Measurements from ENCODE around the gene AUTS2. TPM values are rescaled to one million over a fixed set of nuclear protein-coding genes. Genes with fewer than 3 reads are reported as not detected.
"Not testable (repeated sequence)": the region's sequence is repeated elsewhere in the genome, so short reads cannot be mapped to it uniquely, and the experiment has no call there.

The AUTS2 gene
- total RNA-seq, 2 experiments from 2014 or later: 15.2 to 16.3 TPM

DNA sequence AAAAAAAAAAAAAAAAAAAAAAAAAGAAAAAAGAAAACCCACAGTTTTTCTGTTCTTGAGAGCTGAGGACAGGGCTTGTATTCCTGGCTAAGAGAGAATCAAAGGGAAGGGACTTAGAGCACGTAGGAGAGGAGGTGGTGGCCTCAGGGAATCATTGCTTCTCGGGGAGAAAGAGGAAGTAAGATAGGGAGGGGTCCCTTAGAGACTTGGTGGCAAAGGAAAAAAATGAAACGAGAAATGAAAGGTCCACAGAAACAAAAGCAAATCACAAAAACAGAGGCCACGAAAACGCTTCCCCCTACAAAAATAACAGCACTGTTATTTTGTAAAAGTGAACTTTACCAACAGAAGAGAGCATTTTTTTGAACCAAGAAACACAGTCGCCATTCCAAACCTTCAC is 1210.6 kb downstream of the AUTS2 start:
- H3K4me1 Mint-ChIP-seq (ENCODE audit: low read depth): no peaks in the 10 kb centered on the region
- no peak for ATAC-seq
- ChIA-PET CTCF (no interaction called here), POLR2A (no interaction called here)
- no peak overlapping the region for H3K27ac Mint-ChIP-seq
- no peak overlapping the region for H3K4me3 Mint-ChIP-seq
- DNase-seq: no peak
- H3K27me3 Mint-ChIP-seq (ENCODE audit: low read depth): peaks cover 2% of the 10 kb centered on the region
- no peaks in the 10 kb centered on the region for H3K9me3 Mint-ChIP-seq (ENCODE audit: insufficient read depth)
- no peaks in the 10 kb centered on the region for H3K36me3 Mint-ChIP-seq (ENCODE audit: low read depth)

- ChIA-PET POLR2A (no interaction called here), CTCF (no interaction called here)
- Mint-ChIP-seq H3K27me3 (ENCODE audit: low read depth) (peaks cover 2% of the 10 kb centered on the region), H3K27ac (no peak overlapping the region), H3K4me3 (no peak overlapping the region), H3K9me3 (ENCODE audit: insufficient read depth) (no peaks in the 10 kb centered on the region), H3K36me3 (ENCODE audit: low read depth) (no peaks in the 10 kb centered on the region), H3K4me1 (ENCODE audit: low read depth) (no peaks in the 10 kb centered on the region)
- ATAC-seq (no peak), DNase-seq (no peak)
Observed at GRCh38 chr7:70810558-70811139, 1212.4 kb downstream of the AUTS2 start.

DNA sequence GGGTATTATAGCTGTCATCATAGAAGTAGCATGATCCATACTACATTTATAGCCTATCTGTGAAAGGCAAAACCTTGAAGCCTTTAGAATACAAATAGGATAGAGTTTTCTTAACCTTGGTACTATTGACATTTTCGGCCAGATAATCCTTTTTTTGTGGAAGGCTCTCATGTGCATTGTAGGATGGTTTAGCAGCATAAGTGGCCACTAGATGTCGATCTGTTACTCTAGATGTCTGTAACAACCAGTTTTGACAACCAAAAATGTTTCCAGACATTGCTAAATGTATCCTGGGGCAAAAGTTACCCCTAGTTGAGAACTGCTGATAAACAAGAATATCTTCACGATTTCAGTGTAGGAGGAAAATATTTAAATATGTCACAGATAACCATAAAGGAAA is 1214.2 kb downstream of the AUTS2 start:
- CTCF ChIA-PET: no interaction called here
- Mint-ChIP-seq H3K4me3 (no peak overlapping the region), H3K36me3 (ENCODE audit: low read depth) (no peaks in the 10 kb centered on the region), H3K27me3 (ENCODE audit: low read depth) (peaks cover 2% of the 10 kb centered on the region), H3K9me3 (ENCODE audit: insufficient read depth) (no peaks in the 10 kb centered on the region), H3K4me1 (ENCODE audit: low read depth) (no peaks in the 10 kb centered on the region), H3K27ac (no peak overlapping the region)
- ATAC-seq (no peak), DNase-seq (no peak)
- POLR2A ChIA-PET: no interaction called here

DNA sequence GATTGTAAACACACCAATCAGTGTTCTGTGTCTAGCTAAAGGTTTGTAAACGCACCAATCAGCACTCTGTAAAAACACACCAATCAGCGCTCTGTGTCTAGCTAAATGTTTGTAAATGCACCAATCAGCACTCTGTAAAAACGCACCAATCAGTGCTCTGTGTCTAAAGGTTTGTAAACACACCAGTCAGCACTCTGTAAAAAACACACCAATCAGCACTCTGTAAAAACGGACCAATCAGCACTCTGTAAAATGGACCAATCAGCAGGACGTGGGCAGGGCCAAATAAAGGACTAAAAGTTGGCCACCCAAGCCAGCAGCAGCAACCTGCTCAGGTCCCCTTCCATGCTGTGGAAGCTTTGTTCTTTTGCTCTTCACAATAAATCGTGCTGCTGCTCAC is 1224.2 kb downstream of the AUTS2 start:
- POLR2A ChIA-PET; ATAC-seq; H3K36me3 Mint-ChIP-seq (ENCODE audit: low read depth); H3K4me3 Mint-ChIP-seq; DNase-seq; H3K4me1 Mint-ChIP-seq (ENCODE audit: low read depth); CTCF ChIA-PET; H3K27me3 Mint-ChIP-seq (ENCODE audit: low read depth); H3K27ac Mint-ChIP-seq: not testable (repeated sequence)
- H3K9me3 Mint-ChIP-seq (ENCODE audit: insufficient read depth): peaks cover 13% of the 10 kb centered on the region

DNA sequence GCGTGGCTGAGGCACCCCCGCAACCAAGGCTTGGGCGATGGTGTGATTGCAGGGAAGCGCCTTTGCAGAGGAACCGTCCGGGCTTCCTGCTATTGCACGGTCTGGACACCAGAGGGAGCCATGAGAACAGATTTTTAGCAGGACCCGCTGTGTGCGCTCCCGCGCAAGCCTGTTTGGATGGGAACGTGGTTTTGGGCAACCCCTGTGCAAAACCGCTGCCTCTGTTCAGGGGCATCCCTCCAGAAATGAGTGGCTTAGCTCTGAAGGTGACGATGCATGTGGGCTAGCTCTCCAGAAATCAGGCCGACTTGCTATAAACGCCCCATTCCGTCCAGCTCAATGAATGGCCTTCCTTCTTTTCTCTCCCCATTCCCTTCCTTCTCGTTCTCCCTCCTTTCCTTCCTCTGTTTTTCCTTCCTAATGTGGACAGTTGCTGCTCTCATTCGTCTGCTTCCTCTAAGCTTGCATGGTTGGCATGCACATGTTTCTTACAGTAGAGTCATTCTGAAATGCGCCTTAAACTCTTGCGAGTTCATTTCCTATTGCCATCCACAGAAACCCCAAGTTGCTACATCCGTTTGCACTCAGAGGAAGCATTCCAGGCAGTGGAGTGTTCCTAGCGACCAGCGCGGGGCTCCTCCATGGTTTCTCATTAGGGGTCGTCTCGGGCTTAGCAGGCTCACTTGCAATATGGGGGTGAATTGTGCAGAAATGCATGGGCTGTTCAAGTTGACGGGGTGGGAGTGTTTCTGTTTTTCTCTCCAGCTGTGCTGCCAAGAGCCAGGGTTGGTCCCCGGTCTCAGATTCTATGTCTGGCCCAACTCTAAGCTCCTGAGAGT is 1231.2 kb downstream of the AUTS2 start:
- Mint-ChIP-seq H3K27ac (no peak overlapping the region), H3K4me3 (no peak overlapping the region), H3K36me3 (ENCODE audit: low read depth) (no peaks in the 10 kb centered on the region), H3K27me3 (ENCODE audit: low read depth) (peaks cover 6% of the 10 kb centered on the region), H3K9me3 (ENCODE audit: insufficient read depth) (no peaks in the 10 kb centered on the region), H3K4me1 (ENCODE audit: low read depth) (peaks cover 9% of the 10 kb centered on the region)
- DNase-seq: peak; percentile 68
- ATAC-seq: peak; percentile 49
- POLR2A ChIA-PET: no interaction called here
- CTCF ChIA-PET: interaction anchor here (1.0 to 2.5 kb wide), 5 partner anchors 25 to 907 kb away, joined by 3 to 8 read pairs (median 5); no protein-coding TSS in a partner anchor

DNA sequence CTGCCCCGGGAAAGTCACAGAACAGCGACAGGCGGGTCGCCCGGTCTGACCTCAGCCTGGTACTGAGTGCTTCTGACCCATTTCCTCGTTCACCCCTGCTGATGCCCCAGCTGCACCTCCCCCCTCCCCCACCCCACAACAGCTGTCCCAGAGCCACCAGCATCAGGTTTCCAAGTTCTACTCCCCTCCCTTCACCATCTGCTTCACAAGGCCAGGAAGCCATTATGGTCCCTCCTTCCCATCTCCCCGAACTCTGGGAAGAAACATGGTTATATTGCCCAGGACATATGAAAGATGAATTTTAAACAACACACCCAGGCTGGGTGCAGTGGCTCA is 1231.8 kb downstream of the AUTS2 start:
- ChIA-PET POLR2A (no interaction called here), CTCF (interaction anchor here (1.0 to 2.5 kb wide), 4 partner anchors 24 to 903 kb away, joined by 3 to 8 read pairs (median 4); no protein-coding TSS in a partner anchor)
- Mint-ChIP-seq H3K27ac (no peak overlapping the region), H3K4me1 (ENCODE audit: low read depth) (peaks cover 9% of the 10 kb centered on the region), H3K9me3 (ENCODE audit: insufficient read depth) (no peaks in the 10 kb centered on the region), H3K4me3 (no peak overlapping the region), H3K27me3 (ENCODE audit: low read depth) (peaks cover 6% of the 10 kb centered on the region), H3K36me3 (ENCODE audit: low read depth) (no peaks in the 10 kb centered on the region)
- DNase-seq (no peak), ATAC-seq (no peak)

DNA sequence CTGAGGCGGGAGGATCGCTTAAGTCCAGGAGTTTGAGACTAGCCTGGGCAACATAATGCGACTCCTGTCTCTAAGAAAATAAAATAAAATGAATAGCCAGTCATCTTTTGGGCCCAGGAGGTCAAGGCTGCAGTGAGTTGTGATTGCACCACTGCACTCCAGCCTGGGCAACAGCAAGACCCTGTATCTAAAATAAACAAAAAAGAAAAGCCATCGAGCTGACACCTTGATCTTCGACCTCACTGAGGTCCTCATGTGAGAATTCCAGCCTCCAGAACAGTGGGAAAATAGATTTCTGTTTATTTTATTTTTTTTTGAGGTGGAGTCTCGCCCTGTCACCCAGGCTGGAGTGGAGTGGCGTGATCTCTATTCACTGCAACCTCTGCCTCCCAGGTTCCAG is 1232.2 kb downstream of the AUTS2 start:
- ChIA-PET POLR2A (no interaction called here), CTCF (interaction anchor here (1.0 to 2.5 kb wide), 2 partner anchors 24 to 903 kb away, joined by 3 to 8 read pairs; no protein-coding TSS in a partner anchor)
- Mint-ChIP-seq H3K27ac (no peak overlapping the region), H3K4me1 (ENCODE audit: low read depth) (peaks cover 9% of the 10 kb centered on the region), H3K4me3 (no peak overlapping the region), H3K9me3 (ENCODE audit: insufficient read depth) (no peaks in the 10 kb centered on the region), H3K36me3 (ENCODE audit: low read depth) (no peaks in the 10 kb centered on the region), H3K27me3 (ENCODE audit: low read depth) (peaks cover 6% of the 10 kb centered on the region)
- ATAC-seq (no peak), DNase-seq (no peak)

DNA sequence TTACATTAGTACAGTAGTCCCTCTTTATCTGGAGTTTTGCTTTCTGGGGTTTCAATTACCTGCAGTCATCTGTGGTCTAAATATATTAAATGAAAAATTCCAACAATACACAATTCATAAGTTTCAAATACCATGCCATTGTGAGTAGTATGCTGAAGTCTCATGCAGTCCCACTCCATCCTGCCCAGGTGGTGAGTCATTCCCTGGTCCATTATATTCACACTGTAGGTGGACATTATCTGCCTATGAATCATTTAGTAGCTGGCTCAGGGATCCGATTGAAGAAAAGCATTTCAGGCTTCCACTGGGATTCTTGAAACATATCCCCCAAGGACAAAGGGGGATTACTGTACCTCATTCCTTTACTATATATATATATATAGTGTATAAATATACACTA is 1235.5 kb downstream of the AUTS2 start:
- Mint-ChIP-seq H3K36me3 (ENCODE audit: low read depth) (no peaks in the 10 kb centered on the region), H3K4me1 (ENCODE audit: low read depth) (peaks cover 9% of the 10 kb centered on the region), H3K9me3 (ENCODE audit: insufficient read depth) (no peaks in the 10 kb centered on the region), H3K27me3 (ENCODE audit: low read depth) (peaks cover 6% of the 10 kb centered on the region), H3K4me3 (no peak overlapping the region), H3K27ac (no peak overlapping the region)
- ChIA-PET POLR2A (no interaction called here), CTCF (no interaction called here)
- DNase-seq (no peak), ATAC-seq (no peak)

- Mint-ChIP-seq H3K27ac (no peak overlapping the region), H3K27me3 (ENCODE audit: low read depth) (peaks cover 4% of the 10 kb centered on the region), H3K9me3 (ENCODE audit: insufficient read depth) (no peaks in the 10 kb centered on the region), H3K4me1 (ENCODE audit: low read depth) (peaks cover 4% of the 10 kb centered on the region), H3K36me3 (ENCODE audit: low read depth) (no peaks in the 10 kb centered on the region), H3K4me3 (no peak overlapping the region)
- POLR2A ChIA-PET: no interaction called here
- CTCF ChIA-PET: no interaction called here
- no peak for DNase-seq
- no peak for ATAC-seq
Observed at GRCh38 chr7:70834424-70834823, 1236.1 kb downstream of the AUTS2 start.

DNA sequence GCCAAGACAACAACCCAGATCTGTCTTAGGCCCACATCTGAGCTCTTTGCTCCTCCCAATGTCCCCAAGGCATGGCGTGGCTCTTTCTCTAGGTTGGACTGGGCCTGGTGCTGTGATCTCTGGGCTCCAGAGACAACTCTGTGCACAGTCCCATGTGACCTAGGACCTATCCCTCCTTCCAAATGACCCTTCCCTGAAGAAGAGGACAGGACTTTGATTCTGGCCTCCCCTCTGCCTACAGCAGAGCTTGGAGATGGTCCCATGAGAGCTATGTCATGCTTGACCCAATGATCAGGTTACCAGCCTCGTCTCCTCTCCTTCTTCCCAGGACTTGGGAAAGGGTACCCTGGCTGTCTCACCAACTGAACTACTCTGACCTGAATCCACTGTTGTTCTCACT is 1237.4 kb downstream of the AUTS2 start:
- no peaks in the 10 kb centered on the region for H3K9me3 Mint-ChIP-seq (ENCODE audit: insufficient read depth)
- H3K36me3 Mint-ChIP-seq (ENCODE audit: low read depth): no peaks in the 10 kb centered on the region
- ChIA-PET CTCF (no interaction called here), POLR2A (no interaction called here)
- DNase-seq (no peak), ATAC-seq (no peak)
- no peak overlapping the region for H3K27ac Mint-ChIP-seq
- no peak overlapping the region for H3K4me3 Mint-ChIP-seq
- no peaks in the 10 kb centered on the region for H3K27me3 Mint-ChIP-seq (ENCODE audit: low read depth)
- H3K4me1 Mint-ChIP-seq (ENCODE audit: low read depth): no peaks in the 10 kb centered on the region

GRCh38 chr7:70836279-70836678 is 1238.0 kb downstream of the AUTS2 start:
- ChIA-PET CTCF (no interaction called here), POLR2A (no interaction called here)
- H3K27ac Mint-ChIP-seq: no peak overlapping the region
- H3K4me1 Mint-ChIP-seq (ENCODE audit: low read depth): no peaks in the 10 kb centered on the region
- ATAC-seq (no peak), DNase-seq (no peak)
- H3K4me3 Mint-ChIP-seq: no peak overlapping the region
- peaks cover 1% of the 10 kb centered on the region for H3K9me3 Mint-ChIP-seq (ENCODE audit: insufficient read depth)
- H3K27me3 Mint-ChIP-seq (ENCODE audit: low read depth): no peaks in the 10 kb centered on the region
- H3K36me3 Mint-ChIP-seq (ENCODE audit: low read depth): no peaks in the 10 kb centered on the region

GRCh38 chr7:70836946-70837345 is 1238.7 kb downstream of the AUTS2 start:
- Mint-ChIP-seq H3K36me3 (ENCODE audit: low read depth) (no peaks in the 10 kb centered on the region), H3K4me1 (ENCODE audit: low read depth) (no peaks in the 10 kb centered on the region), H3K9me3 (ENCODE audit: insufficient read depth) (peaks cover 5% of the 10 kb centered on the region), H3K4me3 (no peak overlapping the region), H3K27me3 (ENCODE audit: low read depth) (no peaks in the 10 kb centered on the region), H3K27ac (no peak overlapping the region)
- ChIA-PET CTCF (no interaction called here), POLR2A (no interaction called here)
- ATAC-seq (no peak), DNase-seq (no peak)

DNA sequence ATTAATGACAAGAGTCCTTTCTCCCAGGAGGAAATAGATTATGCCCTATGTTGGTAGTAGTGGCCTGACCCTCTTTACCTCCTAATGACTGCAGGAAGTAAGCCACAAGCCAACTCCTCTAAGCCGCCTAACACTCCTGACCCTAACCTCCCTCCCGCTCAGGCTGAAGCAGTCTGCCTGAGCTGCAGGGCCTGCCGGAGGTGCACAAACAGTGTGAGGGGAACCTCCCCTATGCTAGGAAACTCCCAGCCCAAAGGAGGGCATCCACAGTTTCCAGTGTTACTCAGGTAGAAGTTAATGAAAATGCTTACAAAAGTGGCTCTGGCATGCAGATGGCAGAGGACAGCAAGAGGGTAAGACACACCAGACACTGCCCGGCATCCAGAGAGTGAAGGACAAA is 1239.3 kb downstream of the AUTS2 start:
- CTCF ChIA-PET: no interaction called here
- POLR2A ChIA-PET: no interaction called here
- H3K4me1 Mint-ChIP-seq (ENCODE audit: low read depth): no peaks in the 10 kb centered on the region
- DNase-seq (no peak), ATAC-seq (no peak)
- H3K9me3 Mint-ChIP-seq (ENCODE audit: insufficient read depth): peaks cover 5% of the 10 kb centered on the region
- no peaks in the 10 kb centered on the region for H3K36me3 Mint-ChIP-seq (ENCODE audit: low read depth)
- no peaks in the 10 kb centered on the region for H3K27me3 Mint-ChIP-seq (ENCODE audit: low read depth)
- no peak overlapping the region for H3K4me3 Mint-ChIP-seq
- H3K27ac Mint-ChIP-seq: no peak overlapping the region

Data from activated CD8-positive, alpha-beta T cell treated with anti-CD3 and anti-CD28 coated beads, Interleukin-2, amount 10 ng/mL, durations not matched to agents 7 days and 5 days (primary cell).